Measurements from ENCODE around the gene HDAC2. TPM values are rescaled to one million over a fixed set of nuclear protein-coding genes. Genes with fewer than 3 reads are reported as not detected.

Gene HDAC2
- total and polyA plus RNA-seq, 2 experiments from 2014 or later: 343 to 355 TPM

- no peak overlapping the region for H3K4me2 ChIP-seq
- no peak overlapping the region for H3K27ac ChIP-seq (ENCODE audit: low read depth)
- no peaks in the 10 kb centered on the region for H3F3A ChIP-seq (replicated peaks; ENCODE audit: low read depth)
- H3K36me3 Mint-ChIP-seq (ENCODE audit: low read depth): no peaks in the 10 kb centered on the region; the same call in 2 of the 3 replicates
- no peaks in the 10 kb centered on the region for H3K79me2 ChIP-seq (replicated peaks; ENCODE audit: insufficient read depth)
- no peaks in the 10 kb centered on the region for H3K36me3 ChIP-seq (ENCODE audit: insufficient read depth)
- peaks cover 4% of the 10 kb centered on the region for H3K27me3 Mint-ChIP-seq (ENCODE audit: insufficient read depth, low read depth, poor library complexity)
- H3K4me1 Mint-ChIP-seq: peaks cover 2% of the 10 kb centered on the region; the same call in 2 of the 3 replicates
- no peaks in the 10 kb centered on the region for H3K4me1 ChIP-seq (ENCODE audit: insufficient read depth)
- H2AFZ ChIP-seq: no peak overlapping the region
- no peak overlapping the region for H3K4me3 Mint-ChIP-seq
- H3K4me3 ChIP-seq: no peak overlapping the region
- no peak for TF ChIP-seq ZNF114 (CRISPR knock-in tag; IDR thresholded peaks at IDR 0.05)
- TF ChIP-seq, protein P1, sequence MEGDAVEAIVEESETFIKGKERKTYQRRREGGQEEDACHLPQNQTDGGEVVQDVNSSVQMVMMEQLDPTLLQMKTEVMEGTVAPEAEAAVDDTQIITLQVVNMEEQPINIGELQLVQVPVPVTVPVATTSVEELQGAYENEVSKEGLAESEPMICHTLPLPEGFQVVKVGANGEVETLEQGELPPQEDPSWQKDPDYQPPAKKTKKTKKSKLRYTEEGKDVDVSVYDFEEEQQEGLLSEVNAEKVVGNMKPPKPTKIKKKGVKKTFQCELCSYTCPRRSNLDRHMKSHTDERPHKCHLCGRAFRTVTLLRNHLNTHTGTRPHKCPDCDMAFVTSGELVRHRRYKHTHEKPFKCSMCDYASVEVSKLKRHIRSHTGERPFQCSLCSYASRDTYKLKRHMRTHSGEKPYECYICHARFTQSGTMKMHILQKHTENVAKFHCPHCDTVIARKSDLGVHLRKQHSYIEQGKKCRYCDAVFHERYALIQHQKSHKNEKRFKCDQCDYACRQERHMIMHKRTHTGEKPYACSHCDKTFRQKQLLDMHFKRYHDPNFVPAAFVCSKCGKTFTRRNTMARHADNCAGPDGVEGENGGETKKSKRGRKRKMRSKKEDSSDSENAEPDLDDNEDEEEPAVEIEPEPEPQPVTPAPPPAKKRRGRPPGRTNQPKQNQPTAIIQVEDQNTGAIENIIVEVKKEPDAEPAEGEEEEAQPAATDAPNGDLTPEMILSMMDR (conservative IDR thresholded peaks at IDR 0.05; ENCODE audit: low read depth in 2 of 2): no peak
- H3K27ac Mint-ChIP-seq: no peak overlapping the region
- no peak for DNase-seq (ENCODE audit: low spot score)
- H3K27me3 ChIP-seq (ENCODE audit: insufficient read depth): no peaks in the 10 kb centered on the region
- no peaks in the 10 kb centered on the region for H3K9me3 Mint-ChIP-seq
- ATAC-seq: no peak
- no peaks in the 10 kb centered on the region for H3K9me2 ChIP-seq (ENCODE audit: insufficient read depth)
- no peaks in the 10 kb centered on the region for H4K20me1 ChIP-seq (replicated peaks; ENCODE audit: insufficient read depth)
Observed at GRCh38 chr6:113979937-113980336, 9.0 kb upstream of the HDAC2 start.

DNA sequence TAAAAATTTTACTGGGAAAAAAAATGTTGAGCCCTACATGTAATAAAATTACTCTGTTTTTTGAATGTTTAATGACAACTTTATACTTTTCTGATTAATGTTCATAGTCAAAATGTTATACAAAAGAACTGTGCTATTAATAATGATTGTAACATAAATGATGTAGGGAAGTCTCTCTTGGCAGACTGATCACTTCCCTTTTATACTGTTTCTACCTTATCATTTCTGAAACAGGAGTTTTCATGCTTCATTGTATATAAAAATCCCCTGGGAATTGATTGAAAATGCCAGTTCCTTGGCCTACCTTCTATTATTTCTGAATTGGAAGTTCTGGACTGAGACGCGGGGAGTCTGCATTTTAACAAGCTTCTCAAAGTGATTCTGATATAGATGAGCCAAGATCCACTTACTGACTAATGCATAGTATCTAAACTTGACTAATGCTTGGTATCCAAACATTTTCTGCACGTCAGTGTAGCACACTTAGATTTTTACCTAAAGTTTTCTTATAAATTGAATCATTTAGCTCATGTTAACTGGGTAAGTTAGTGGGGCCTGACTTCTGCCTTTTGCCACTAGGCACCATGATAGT, 7.2 kb upstream of the HDAC2 start:
- H3K36me3 ChIP-seq (ENCODE audit: insufficient read depth): no peaks in the 10 kb centered on the region
- H3K9me2 ChIP-seq (ENCODE audit: insufficient read depth): no peaks in the 10 kb centered on the region
- Mint-ChIP-seq H3K27me3 (ENCODE audit: insufficient read depth, low read depth, poor library complexity) (peaks cover 6% of the 10 kb centered on the region), H3K27ac (no peak overlapping the region), H3K4me3 (no peak overlapping the region), H3K9me3 (no peaks in the 10 kb centered on the region), H3K4me1 (peaks cover 2% of the 10 kb centered on the region; the same call in 2 of the 3 replicates), H3K36me3 (ENCODE audit: low read depth) (no peaks in the 10 kb centered on the region)
- H3F3A ChIP-seq (replicated peaks; ENCODE audit: low read depth): no peaks in the 10 kb centered on the region
- H3K4me3 ChIP-seq: no peak overlapping the region
- no peak overlapping the region for H2AFZ ChIP-seq
- H3K79me2 ChIP-seq (replicated peaks; ENCODE audit: insufficient read depth): no peaks in the 10 kb centered on the region
- no peaks in the 10 kb centered on the region for H3K27me3 ChIP-seq (ENCODE audit: insufficient read depth)
- DNase-seq (ENCODE audit: low spot score) (no peak), ATAC-seq (no peak)
- no peak overlapping the region for H3K27ac ChIP-seq (ENCODE audit: low read depth)
- no peaks in the 10 kb centered on the region for H4K20me1 ChIP-seq (replicated peaks; ENCODE audit: insufficient read depth)
- no peaks in the 10 kb centered on the region for H3K4me1 ChIP-seq (ENCODE audit: insufficient read depth)
- H3K4me2 ChIP-seq: no peak overlapping the region
- no peak for TF ChIP-seq JUNB (IDR thresholded peaks at IDR 0.05; ENCODE audit: unreplicated experiment)
- TF ChIP-seq, protein P1 (conservative IDR thresholded peaks at IDR 0.05; ENCODE audit: low read depth in 2 of 2): no peak
- TF ChIP-seq EZH2 (IDR thresholded peaks at IDR 0.05; ENCODE audit: low read depth, unreplicated experiment): no peak
- TF ChIP-seq NANOG (IDR thresholded peaks at IDR 0.05; ENCODE audit: borderline replicate concordance): no peak
- no peak for TF ChIP-seq ZNF114 (CRISPR knock-in tag; IDR thresholded peaks at IDR 0.05)
- TF ChIP-seq EZH2phosphoT487 (IDR thresholded peaks at IDR 0.05; ENCODE audit: unreplicated experiment): no peak
- no peak for TF ChIP-seq ZNF331 (CRISPR knock-in tag; IDR thresholded peaks at IDR 0.05; ENCODE audit: low read depth)
- no peak for TF ChIP-seq ZNF462 (CRISPR knock-in tag; IDR thresholded peaks at IDR 0.05)
- no peak for TF ChIP-seq CREB1 (CRISPR knock-in tag; IDR thresholded peaks at IDR 0.05; ENCODE audit: low read depth)
